Stimulated activated CD4-positive, alpha-beta T cell treated with anti-CD3 and anti-CD28 coated beads, Interleukin-12 subunit alpha, Interleukin-12 subunit beta, amount 100 ng/mL, for 24 hours (primary cell): ENCODE results near the gene BBC3.
"Not testable (repeated sequence)": the region's sequence is repeated elsewhere in the genome, so short reads cannot be mapped to it uniquely, and the experiment has no call there.

Experiments used
- DNase-seq, 2 experiments: peaks; one replicate each; pipeline ENCODE4 v3.0.0-alpha.2; 2020; ENCODE audit warnings: low read depth in 2 of 2

BBC3 gene

DNA sequence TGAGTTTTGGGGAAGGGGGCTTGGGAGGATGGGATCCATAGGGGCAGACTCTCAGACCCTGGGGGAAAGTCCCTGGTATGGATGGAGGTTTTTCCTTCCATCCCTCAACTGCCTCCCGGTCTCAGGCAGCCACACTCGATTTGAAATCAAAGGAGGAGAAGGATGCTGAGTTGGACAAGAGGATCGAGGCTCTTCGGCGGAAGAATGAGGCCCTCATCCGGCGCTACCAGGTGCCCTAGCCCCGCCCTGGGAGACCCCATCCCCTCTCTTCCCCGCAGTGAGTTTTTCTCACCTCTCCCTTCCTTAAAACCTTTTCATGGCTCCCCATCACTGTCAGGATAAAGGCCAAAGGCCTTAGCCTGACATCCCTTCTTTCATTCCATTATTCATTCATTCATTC, 27.4 kb upstream of the BBC3 start:
- DNase-seq: no peak

DNA sequence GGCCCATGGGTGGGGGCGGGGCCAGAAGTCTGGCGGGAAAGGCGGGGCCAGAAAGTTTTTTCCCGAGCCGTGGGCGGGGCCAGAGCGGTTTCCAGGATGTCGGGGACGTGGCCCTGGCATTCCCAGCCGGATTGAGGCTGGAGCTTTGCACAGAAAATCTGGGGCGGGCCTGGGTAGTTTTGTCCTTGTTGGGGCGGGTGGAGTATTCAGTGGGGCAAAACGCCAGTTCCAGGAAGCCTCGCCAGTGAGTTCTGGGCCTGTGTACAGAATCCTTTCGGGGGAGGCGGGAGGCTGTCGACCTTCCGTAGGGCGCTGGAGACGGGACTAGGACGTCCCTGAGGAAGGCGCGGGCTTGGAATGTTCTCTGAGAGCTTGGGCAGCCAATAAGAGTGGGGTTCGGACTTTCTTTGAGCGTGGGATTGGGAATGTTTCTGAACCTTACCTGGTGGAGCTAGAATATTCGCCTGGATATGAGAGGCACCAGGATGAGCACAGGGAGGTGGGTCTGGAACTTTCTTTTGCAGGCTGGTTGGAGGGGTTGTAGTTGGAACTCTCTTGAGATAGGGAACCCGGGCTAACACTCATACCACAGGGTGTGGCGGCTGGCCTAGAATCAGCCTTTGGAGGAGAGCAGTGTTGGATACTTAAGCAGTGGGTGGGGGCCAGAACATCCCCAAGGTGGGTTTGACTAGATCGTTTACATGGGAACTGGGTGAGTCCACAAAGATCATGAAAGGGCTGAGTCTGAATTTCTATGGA, 26.6 kb upstream of the BBC3 start:
- DNase-seq: no peak

DNA sequence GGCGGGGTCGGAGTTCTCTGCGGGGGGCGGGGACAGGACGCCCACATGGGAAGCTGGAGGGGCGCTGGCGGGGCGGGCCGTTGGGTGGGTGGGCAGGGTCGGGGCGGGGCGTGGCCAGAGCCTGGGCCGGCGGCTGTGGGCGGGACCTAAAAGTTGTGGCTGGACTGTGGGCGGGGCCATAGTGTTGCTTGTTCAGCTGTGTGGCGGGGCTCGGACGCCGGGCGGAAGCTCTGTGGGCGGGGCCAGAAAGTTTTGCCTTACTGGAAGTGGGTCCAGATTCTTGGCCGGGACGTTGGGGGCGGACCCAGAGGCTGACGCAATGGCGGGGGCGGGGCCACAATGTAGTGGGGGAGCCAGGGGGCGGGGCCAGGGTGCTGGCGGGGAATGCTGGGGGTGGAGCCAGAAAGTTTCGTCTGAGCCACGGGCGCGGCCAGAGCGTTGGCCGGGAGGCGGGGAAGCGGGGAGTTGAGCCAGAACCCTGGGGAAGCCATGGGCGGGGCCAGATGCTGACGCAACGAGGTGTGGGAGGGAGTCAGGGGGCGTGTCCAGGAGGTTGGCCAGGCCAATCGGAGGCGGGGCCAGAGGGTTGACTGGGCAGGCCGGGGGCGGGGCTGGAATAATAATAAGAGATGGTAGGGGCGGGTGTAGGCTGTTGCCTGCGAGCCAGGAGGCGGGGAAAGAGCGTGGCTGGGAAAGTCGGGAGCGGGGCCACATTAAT, 25.9 kb upstream of the BBC3 start:
- DNase-seq: peak; percentile 100

DNA sequence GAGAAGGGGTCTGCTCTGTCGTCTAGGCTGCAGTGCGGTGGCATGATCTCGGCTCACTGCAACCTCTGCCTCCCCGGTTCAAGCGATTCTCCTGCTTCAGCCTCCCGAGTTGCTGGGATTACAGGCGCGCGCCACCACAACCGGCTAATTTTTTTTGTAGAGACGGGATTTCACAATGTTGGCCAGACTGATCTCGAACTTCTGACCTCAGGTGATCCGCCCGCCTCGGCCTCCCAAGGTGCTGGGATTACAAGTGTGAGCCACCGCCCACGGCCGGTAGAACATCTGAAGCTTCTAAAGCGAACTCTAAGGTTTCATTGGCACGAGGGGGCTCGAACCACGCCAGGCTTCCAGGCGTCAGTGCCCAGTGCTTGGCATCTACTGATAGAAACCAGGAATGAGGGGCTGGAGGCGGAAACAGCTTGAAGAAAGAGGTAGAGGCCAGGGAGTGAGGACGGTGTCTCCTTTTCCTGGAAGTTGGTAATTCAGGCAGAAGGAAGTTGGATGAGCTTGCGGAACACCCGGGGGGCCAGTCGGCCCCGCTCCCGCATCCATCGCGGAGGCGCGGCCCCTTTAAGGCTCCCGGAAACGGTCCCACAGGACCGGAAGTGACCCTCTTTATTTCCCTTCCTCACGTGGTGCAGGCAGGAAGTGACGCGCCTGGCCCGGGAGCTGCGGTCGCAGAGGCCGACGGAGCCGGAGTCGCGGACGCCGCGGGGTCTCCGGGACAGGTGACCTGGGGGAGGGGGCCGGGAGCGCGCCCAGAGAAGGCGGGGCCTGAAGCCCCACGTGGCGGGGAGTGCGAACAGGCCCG, 25.1 kb upstream of the BBC3 start, which contains the start of gene CCDC9:
CCDC9 (plus strand) TSS at position 647 of the 814 bp plus-strand sequence. CDS start 1,876 bp downstream, outside the sequence.
- peak; percentile 89 to 90 for DNase-seq

DNA sequence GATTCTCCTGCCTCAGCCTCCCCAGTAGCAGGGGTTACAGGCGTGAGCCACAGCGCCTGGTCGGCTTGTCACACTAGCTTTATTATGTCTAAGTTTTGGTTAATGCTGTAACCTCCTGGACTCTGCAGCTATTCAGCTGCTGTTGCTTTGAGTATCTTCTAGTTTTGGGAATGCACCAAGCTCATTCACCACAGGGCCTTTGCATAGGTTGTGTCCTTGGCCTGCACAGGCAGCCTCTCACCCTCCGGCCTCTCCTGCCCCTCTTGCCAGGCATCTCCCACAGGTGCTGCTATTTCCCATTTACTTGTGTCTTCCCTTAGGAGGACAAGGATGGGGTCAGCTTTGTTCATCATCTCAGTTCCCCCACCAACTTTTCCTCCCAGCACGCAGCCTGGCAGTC, 23.0 kb upstream of the BBC3 start:
- no peak for DNase-seq

DNA sequence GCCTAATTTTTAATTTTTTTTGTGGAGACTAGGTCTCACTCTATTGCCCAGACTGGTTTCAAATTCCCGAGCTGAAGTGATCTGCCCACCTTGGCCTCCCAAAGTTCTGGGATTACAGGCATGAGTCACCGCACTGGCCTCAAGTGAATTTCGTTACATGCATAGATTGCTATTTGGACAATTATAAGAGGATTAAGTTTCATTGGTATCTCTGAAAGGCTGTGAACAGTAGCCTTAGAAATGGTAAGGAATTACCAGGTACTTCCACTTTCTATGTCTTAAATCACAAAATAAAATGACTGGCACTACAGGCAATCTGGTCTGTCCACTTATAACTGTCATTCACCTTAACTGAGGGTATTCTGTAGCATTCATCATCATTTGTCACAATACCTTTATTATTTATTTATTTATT, 22.5 kb upstream of the BBC3 start:
- no peak for DNase-seq

DNA sequence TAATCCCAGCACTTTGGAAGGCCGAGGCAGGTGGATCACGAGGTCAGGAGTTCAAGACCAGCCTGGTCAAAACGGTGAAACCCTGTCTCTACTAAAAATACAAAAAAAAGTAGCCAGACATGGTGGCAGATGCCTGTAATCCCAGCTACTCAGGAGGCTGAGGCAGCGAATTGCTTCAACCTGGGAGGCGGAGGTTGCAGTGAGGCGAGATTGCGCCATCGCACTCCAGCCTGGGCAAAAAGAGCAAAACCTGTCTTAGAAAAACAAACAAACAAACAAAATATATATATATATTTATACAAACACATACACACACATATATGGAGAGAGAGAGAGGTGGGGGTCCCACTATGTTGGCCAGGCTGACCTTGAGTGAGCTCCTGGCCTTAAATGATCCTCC, 22.0 kb upstream of the BBC3 start:
- not testable (repeated sequence) for DNase-seq

DNA sequence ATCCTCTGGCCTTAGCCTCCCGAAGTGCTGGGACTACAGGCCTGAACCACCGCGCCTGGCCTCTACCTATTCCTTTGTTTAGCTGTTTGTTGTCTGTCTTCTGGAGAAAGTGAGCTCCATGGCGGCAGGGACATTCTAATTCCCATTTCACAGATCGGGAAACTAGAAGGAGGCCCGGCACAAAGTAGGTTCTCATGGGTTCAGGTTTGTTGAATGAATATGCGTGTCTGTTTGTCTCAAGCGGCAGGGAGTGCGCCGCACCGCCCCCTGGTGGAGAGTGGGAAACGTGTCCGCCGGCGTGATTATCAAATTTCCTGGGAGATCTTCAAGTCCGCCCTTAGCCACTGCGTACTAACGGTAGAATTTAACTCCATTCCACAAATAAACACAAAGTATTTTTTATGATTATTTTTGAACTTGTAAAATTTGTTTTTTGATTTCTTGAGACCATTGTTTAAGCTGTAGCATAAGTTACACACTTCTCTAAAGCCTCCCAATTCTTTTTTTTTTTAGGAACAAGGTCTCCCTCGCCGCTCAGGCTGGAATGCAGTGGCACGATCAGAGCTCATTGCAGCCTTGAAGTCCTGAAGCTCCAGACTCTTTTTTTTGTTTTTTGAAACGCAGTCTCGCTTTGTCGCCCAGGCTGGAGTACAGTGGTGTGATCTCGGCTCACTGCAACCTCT, 16.4 kb upstream of the BBC3 start:
- peak; percentile 62 to 77 for DNase-seq

DNA sequence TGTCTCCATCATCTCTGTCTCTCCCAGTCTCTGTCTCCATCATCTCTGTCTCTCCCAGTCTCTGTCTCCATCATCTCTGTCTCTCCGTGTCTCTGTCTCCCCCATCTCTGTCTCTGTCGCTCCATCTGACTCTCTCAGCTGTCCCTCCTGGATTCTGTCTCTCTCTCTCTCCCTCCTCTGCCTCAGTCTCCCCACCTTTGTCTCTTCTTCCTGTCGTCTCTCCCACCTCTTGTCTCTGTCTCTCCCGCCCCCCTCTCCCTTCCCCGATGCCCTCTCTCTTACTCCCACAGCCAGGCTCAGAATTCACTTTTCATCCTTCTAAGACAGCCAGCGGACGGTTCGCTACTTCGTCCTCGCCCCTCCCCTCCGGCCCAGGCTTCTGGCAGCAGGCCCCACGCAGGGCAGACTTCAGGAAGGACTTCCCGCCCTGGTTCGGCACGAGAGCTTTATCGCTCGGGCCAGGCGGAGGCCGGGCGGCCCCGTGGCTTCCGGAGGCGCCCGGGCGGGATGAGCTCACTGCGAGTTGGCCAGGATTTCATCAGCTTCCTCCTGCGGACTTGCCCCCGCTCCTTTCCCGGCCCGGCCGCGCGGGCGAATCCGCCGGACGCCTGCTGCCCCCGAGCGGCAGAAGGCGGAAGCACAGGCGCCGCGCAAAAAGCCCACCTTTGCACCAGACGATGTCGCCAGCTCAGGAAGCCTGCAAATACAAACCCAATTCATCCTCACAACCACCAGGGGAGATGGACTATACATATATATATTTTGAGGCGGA, 13.0 kb upstream of the BBC3 start:
- DNase-seq: peak; percentile 79 to 87

DNA sequence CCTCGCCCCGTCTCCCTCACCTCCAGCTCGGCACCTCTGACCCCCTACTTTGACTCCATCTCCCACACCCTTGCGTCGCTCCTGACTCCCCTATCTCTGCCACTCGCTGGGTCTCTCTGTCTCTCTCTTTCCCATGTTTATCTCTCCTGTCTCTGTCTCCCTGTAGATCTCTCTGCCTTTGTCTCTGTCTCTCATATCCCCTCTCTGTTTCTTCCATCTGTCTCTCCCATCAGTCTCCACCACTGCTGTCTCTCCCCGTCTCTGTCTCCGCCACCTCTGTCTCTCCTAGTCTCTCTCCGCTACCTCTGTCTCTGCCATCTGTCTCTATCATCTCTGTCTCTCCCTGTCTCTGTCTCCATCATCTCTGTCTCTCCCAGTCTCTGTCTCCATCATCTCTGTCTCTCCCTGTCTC, 12.4 kb upstream of the BBC3 start:
- DNase-seq: no peak

DNA sequence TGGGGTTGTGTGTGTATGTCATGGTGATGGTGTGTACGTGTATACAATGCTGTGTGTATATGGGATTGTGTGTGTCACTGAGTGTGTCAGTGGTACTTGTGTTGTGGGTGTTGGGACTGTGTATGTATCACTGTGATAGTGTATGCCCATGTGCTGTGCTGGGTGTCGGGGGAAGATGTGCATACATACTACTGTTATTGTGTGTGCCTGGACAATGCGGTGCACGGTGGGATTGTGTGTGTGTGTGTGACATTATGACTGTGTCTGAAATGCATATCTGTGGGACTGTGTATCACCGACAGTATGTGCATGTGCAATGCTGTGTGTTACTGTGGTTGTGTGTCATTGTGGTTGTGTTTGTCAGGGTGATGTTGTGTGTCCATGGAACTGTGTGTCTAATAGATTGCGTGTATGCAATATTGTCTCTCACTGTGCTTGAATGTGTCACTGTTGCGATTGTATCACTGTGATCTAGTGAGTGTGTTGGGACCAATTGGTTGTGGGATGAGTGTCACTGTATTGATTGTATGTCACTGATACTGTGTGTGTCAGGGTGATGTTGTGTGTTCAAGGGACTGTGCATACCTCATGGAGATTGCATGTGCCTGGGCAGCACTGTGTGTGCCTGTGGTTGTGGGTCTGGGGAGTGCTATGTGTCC, 11.0 kb upstream of the BBC3 start:
- no peak for DNase-seq

DNA sequence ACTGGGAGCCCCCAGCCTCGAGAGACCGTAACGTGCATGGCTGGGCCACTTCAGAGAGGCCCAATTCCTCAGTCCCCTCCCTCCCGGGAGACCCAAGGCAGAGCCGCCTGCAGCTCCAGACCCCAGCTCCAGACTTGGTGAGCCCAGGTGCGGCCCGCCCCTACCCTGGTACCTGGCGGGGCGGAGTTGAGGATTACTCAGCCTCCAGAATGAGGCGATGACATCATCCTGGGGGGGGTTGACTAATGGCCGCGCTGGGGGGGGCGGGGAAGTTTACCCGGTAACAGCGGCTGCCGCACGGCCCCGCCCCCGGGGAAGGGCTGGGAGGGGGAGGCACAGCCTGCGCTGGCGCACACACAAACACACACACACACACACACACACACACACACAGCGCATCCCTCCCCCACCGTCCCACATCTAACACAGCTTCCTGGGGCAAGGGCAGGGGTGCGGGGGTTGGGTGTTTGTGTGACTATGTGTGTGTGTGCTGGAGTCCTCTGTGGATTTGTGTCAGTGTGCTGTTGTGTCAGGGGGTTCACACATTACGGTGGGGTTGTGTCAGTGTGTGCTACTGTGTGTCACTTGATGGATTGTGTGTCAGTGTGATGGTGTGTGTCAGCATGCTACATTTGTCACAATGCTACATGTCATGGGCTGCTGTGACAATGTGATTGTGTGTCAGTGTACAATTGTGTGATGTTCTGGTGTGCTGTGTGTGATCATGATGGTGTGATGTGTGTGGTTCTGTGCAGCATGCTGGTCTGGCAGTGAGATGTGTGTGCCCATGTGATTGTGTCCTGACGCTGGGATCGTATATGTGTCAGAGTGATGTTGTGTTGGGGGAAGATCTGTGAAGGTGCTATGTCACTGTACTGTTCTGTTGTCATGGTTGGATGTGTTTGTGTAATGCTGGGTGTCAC, 10.3 kb upstream of the BBC3 start:
- peak; percentile 57 to 72 for DNase-seq

DNA sequence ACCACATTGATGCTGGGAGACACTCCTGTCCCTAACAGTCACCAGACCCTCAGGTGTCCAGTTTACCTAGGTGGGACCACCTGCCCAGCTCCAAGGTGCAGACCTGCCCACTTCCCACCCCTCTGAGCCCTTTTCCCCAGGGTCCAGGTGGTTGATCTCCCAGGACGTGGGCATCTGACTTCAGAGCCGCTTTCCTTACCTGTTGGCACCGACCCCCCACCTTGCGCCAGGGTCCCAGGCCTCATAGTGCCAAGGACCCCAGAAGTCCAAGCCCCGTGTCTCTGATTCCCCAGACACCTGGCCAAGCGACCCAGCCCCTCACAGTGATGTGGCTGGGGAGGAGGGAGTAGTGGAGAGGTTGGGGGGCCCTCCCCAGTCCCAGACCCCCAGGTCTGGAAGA, 9.6 kb upstream of the BBC3 start:
- DNase-seq: no peak

DNA sequence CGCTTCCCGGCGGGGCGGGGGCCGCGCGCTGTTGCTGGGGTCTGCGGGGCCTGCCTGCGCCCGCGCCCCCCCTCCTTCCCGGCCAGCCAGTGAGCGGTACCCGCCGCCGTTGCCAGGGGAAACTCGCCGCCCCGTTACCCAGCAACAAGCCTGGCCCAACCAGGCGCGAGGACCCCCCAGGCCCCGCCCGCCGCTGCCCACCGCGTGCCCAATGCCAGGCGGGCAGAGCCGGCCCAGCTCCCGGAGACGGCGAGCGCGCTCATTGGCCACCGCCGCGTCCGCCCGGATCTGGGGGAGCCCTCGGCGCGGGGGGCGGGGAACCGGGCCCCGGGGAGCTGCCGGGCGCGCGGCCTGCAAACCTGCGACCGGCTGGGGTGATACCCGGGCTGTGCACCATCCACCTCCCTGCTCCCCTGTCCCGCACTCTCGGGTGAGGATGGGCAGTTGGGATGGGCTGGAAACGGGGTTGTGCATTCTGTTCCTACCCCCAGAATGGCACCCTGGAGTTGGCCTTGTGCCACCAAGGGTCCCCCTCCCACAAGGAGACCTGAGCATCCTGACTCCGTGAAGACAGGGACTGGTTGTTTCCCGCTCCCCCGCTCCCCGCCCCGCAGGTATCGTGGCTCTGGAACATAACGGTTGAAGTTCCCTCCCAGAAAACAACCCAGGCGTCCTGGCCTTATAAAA, 8.8 kb upstream of the BBC3 start:
- no peak for DNase-seq

DNA sequence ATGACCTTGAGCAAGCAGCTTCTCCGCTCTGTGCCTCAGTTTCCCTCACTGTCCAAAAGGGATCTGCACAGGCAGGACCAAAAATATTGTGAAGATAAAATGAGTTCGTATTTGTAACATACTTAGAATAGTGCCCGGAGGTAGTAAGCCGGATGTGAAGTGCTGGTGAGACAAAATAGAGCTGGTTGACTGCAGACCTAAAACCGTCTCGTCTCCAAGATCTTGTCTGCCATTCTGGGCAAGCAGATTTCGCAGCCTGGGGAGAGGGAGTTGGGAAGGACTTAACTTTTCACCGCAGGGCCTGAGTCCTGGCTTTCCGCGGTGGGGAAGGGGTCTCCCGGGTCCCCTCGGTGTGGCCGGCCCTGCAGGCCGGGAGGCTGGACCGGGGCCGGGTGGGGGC, 8.2 kb upstream of the BBC3 start:
- no peak for DNase-seq

DNA sequence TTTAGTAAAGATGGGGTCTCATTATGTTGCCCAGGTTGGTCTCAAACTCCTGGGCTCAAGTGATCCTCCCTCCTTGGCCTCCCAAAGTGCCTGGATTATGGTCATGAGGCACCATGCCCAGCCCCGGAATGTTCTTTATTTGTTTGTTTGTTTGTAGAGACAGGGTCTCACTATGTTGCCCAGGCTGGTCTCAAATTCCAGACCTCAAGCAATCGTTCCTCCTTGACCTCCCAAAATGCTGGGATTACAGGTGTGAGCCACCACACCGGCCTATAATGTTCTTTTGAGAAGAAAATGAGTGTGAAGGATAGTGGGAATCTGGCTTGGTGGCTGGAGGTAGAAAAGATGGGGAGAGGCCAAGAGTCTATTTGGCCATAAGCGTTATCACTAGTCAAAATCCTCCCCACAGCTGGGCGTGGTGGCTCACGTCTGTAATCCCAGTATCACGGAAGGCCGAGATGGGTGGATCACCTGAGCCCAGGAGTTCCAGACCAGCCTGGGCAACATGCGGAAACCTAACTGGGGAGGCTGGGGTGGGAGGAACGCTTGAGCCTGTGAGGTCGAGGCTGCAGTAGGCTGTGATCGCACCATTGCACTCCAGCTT, 5.2 kb upstream of the BBC3 start:
- no peak for DNase-seq

DNA sequence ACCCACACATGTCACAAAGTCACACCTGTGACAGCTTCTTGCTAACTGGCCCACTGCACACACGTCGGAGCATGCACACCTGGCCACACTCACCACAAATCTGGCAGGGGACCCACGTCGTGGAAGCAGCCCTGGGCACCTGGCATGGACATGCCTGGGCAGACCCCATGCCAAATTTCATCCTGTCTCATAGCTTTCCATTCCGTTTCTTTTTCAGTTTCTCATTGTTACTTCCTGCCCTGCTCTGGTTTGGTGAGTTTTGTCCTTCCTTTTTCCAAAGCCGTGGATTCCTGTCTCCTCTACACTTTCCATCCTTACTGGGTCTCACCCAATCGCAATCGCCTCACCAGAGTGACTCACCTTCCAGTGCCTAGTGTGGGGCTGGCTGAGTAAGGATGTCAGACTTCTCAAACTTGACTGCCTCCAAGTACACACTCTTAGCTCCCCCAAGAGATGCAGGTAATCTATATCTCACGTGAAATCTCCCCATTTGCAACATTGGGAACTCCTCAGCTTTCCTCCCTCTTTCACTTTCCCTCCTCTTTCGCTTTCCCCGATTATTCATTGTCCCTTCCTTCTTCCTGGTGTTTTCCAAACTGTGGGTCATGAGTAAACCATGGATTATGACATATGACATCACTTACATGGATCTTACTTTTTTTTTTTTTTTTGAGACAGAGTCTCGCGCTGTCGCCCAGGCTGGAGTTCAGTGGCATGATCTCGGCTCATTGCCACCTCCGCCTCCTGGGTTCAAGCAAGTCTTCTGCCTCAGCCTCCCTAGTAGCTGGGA, 1.6 kb upstream of the BBC3 start:
- no peak for DNase-seq
